ENCODE data around the gene CTBP1.

DNA sequence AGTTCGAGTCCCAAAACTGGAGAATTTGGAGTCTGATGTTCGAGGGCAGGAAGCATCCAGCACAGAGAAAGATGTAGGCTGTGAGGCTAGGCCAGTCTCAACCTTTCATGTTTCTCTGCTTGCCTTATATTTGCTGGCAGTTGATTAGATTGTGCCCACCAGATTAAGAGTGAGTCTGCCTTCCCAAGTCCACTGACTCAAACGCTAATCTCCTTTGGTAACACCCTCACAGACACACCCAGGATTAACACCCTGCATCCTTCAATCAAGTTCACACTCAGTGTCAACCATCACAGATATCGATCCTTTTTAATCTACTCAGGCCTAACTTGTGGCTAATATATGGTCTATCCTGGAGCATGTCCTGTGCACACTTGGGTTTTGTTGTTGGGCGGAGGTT lies 22.8 kb upstream of the CTBP1 start:
- no peak for TF ChIP-seq TCF12 (IDR thresholded peaks at IDR 0.05; ENCODE audit: low read depth)
- TF ChIP-seq, protein P1, sequence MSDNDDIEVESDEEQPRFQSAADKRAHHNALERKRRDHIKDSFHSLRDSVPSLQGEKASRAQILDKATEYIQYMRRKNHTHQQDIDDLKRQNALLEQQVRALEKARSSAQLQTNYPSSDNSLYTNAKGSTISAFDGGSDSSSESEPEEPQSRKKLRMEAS (IDR thresholded peaks at IDR 0.05): no peak
- TF ChIP-seq EP300 (IDR thresholded peaks at IDR 0.05; ENCODE audit: borderline replicate concordance): no peak
- no peak for TF ChIP-seq YY1 (IDR thresholded peaks at IDR 0.05; ENCODE audit: low read depth)
- TF ChIP-seq TAF1 (IDR thresholded peaks at IDR 0.05; ENCODE audit: low read depth): no peak
- TF ChIP-seq, protein P2, sequence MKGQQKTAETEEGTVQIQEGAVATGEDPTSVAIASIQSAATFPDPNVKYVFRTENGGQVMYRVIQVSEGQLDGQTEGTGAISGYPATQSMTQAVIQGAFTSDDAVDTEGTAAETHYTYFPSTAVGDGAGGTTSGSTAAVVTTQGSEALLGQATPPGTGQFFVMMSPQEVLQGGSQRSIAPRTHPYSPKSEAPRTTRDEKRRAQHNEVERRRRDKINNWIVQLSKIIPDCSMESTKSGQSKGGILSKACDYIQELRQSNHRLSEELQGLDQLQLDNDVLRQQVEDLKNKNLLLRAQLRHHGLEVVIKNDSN (IDR thresholded peaks at IDR 0.05): no peak
- TF ChIP-seq, protein P3, sequence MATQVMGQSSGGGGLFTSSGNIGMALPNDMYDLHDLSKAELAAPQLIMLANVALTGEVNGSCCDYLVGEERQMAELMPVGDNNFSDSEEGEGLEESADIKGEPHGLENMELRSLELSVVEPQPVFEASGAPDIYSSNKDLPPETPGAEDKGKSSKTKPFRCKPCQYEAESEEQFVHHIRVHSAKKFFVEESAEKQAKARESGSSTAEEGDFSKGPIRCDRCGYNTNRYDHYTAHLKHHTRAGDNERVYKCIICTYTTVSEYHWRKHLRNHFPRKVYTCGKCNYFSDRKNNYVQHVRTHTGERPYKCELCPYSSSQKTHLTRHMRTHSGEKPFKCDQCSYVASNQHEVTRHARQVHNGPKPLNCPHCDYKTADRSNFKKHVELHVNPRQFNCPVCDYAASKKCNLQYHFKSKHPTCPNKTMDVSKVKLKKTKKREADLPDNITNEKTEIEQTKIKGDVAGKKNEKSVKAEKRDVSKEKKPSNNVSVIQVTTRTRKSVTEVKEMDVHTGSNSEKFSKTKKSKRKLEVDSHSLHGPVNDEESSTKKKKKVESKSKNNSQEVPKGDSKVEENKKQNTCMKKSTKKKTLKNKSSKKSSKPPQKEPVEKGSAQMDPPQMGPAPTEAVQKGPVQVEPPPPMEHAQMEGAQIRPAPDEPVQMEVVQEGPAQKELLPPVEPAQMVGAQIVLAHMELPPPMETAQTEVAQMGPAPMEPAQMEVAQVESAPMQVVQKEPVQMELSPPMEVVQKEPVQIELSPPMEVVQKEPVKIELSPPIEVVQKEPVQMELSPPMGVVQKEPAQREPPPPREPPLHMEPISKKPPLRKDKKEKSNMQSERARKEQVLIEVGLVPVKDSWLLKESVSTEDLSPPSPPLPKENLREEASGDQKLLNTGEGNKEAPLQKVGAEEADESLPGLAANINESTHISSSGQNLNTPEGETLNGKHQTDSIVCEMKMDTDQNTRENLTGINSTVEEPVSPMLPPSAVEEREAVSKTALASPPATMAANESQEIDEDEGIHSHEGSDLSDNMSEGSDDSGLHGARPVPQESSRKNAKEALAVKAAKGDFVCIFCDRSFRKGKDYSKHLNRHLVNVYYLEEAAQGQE (IDR thresholded peaks at IDR 0.05; ENCODE audit: low read depth): no peak
- no peak for TF ChIP-seq CEBPB (IDR thresholded peaks at IDR 0.05)
- no peak for TF ChIP-seq RAD21 (IDR thresholded peaks at IDR 0.05; ENCODE audit: low read depth)
- no peak for TF ChIP-seq ZBTB7A (IDR thresholded peaks at IDR 0.05; ENCODE audit: low read depth)
- TF ChIP-seq FOXM1 (IDR thresholded peaks at IDR 0.05; ENCODE audit: borderline replicate concordance, low read depth): no peak
- TF ChIP-seq CREB1 (IDR thresholded peaks at IDR 0.05; ENCODE audit: low read depth): no peak
- no peak for TF ChIP-seq TEAD4 (IDR thresholded peaks at IDR 0.05)
- TF ChIP-seq EGR1 (IDR thresholded peaks at IDR 0.05): no peak
